ENCODE measurements around the gene CLCF1.

DNA sequence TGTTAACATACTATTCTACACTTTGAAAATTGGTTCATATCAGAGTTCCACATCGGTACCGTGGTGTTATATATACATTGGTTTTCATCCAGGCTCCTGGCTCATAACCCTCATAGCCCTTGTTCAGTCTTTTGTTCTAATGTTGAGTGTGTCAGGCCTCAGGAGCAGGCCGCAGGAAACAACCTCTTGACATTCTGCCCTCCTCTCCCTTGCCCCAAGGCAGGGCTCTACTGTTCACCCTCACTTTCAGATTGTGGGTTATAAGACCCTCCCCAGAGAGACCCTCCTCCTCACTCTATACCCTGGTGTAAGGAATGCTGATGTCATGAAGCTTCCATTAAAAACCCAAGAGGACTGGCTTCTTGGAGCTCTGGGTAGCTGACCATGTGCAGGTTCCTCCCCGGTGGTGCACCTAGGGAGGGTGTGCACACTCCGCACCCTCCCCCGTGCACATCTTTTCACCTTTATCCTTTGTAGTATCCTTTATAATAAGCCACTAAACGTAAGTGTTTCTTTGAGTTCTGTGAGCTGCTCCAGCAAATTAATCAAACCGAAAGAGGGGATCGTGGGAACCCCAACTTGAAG is 58.0 kb downstream of the CLCF1 start:
- TF ChIP-seq ARNT (IDR thresholded peaks at IDR 0.05) (no peak), MYC (CRISPR knock-in tag; IDR thresholded peaks at IDR 0.05; ENCODE audit: borderline replicate concordance) (no peak), ZFY (CRISPR knock-in tag; IDR thresholded peaks at IDR 0.05) (no peak), POLR2A (IDR thresholded peaks at IDR 0.05; ENCODE audit: insufficient read depth in 1 of 2, low read depth in 2 of 2, low read length in 2 of 2) (no peak), NCOA5 (CRISPR knock-in tag; IDR thresholded peaks at IDR 0.05) (no peak)

Data from HepG2 (cell line).